ENCODE results near the gene RIPK3.
A peak's percentile ranks its signal among the peaks of the same experiment; 100 is the strongest.
"Not testable (repeated sequence)": the region's sequence is repeated elsewhere in the genome, so short reads cannot be mapped to it uniquely, and the experiment has no call there.

RIPK3 gene

GRCh38 chr14:24348186-24348585 is 8.4 kb upstream of the RIPK3 start:
- no peak for DNase-seq (ENCODE audit: low spot score)

- DNase-seq (ENCODE audit: low spot score): no peak
Observed at GRCh38 chr14:24347134-24347533, 7.3 kb upstream of the RIPK3 start.

- DNase-seq (ENCODE audit: low spot score): no peak
Observed at GRCh38 chr14:24343795-24344660, 4.2 kb upstream of the RIPK3 start.

GRCh38 chr14:24342889-24343288 is 3.1 kb upstream of the RIPK3 start:
- DNase-seq (ENCODE audit: low spot score): no peak

- no peak for DNase-seq (ENCODE audit: low spot score)
Observed at GRCh38 chr14:24340606-24341005, 815 bp upstream of the RIPK3 start.

- DNase-seq (ENCODE audit: low spot score): no peak
Observed at GRCh38 chr14:24338843-24339242, 948 bp downstream of the RIPK3 start.

- no peak for DNase-seq (ENCODE audit: low spot score)
Observed at GRCh38 chr14:24337824-24338175, 2.0 kb downstream of the RIPK3 start.

- no peak for DNase-seq (ENCODE audit: low spot score)
Observed at GRCh38 chr14:24337144-24337823, 2.5 kb downstream of the RIPK3 start.

- no peak for DNase-seq (ENCODE audit: low spot score)
Observed at GRCh38 chr14:24335461-24336171, 4.2 kb downstream of the RIPK3 start.

GRCh38 chr14:24334431-24335291 is 5.1 kb downstream of the RIPK3 start, which contains the start of gene ADCY4:
TSS of gene ADCY4 (minus strand) at chr14:24335071. CDS start at chr14:24334652, 419 bp downstream.
- no peak for DNase-seq (ENCODE audit: low spot score)

- DNase-seq (ENCODE audit: low spot score): peak; percentile 82
Observed at GRCh38 chr14:24332268-24332993, 7.4 kb downstream of the RIPK3 start.

GRCh38 chr14:24331731-24332267 is 8.0 kb downstream of the RIPK3 start:
- no peak for DNase-seq (ENCODE audit: low spot score)

- DNase-seq (ENCODE audit: low spot score): no peak
Observed at GRCh38 chr14:24330973-24331674, 8.7 kb downstream of the RIPK3 start.

GRCh38 chr14:24329736-24330135 is 10.1 kb downstream of the RIPK3 start:
- no peak for DNase-seq (ENCODE audit: low spot score)

- DNase-seq (ENCODE audit: low spot score): no peak
Observed at GRCh38 chr14:24329073-24329663, 10.6 kb downstream of the RIPK3 start.

GRCh38 chr14:24327914-24328313 is 11.9 kb downstream of the RIPK3 start:
- DNase-seq (ENCODE audit: low spot score): not testable (repeated sequence)

GRCh38 chr14:24327303-24327702 is 12.5 kb downstream of the RIPK3 start:
- no peak for DNase-seq (ENCODE audit: low spot score)

GRCh38 chr14:24325963-24326362 is 13.8 kb downstream of the RIPK3 start:
- DNase-seq (ENCODE audit: low spot score): no peak

- DNase-seq (ENCODE audit: low spot score): no peak
Observed at GRCh38 chr14:24325041-24325530, 14.7 kb downstream of the RIPK3 start.
